Esophagus squamous epithelium (tissue), 5 donors: Measurements from ENCODE around the gene CD82. TPM values are rescaled to one million over a fixed set of nuclear protein-coding genes. Genes with fewer than 3 reads are reported as not detected.
A peak's percentile ranks its signal among the peaks of the same experiment; 100 is the strongest.

ENCODE experiments used
- DNase-seq: peaks from one replicate; lab custom pipeline; 2025; lab: John Stamatoyannopoulos, UW
- H3K27ac ChIP-seq, 4 donors: fragments of 200-600 bp; sonication (generic); one replicate each; pipeline ENCODE4 v1.5.1; 2016 to 2019; ENCODE audit warnings: mild to moderate bottlenecking in 1 of 4
- H3K27me3 ChIP-seq, 4 donors: fragments of 200-600 bp; sonication (generic); 1 replicate in 3 of 4; 2 replicates in 1 of 4; pipeline versions ENCODE4 v1.5.1 to v1.6.0; 2017 to 2021; ENCODE audit warnings: antibody characterized with exemption in 1 of 4
- H3K36me3 ChIP-seq, 3 donors: fragments of 200-600 bp; sonication (generic); one replicate each; pipeline ENCODE4 v1.5.1; 2016 to 2019
- H3K4me1 ChIP-seq, 3 donors: fragments of 200-600 bp; sonication (generic); one replicate each; pipeline ENCODE4 v1.5.1; 2017 to 2019
- H3K4me3 ChIP-seq, 4 donors: fragments of 200-600 bp; sonication (generic); 1 replicate in 3 of 4; 2 replicates in 1 of 4; pipeline ENCODE4 v1.5.1; 2016 to 2019; ENCODE audit warnings: mild to moderate bottlenecking in 2 of 4, moderate library complexity in 1 of 4
- H3K9me3 ChIP-seq, 3 donors: fragments of 200-600 bp; sonication (generic); one replicate each; pipeline ENCODE4 v1.5.1; 2016 to 2019
- POLR2A ChIP-seq, 4 donors: fragments of 450-650 bp; IDR thresholded peaks; one replicate each; pipeline ENCODE4 v1.6.1; 2017; ENCODE audit warnings: antibody characterized with exemption in 4 of 4, mild to moderate bottlenecking in 4 of 4, moderate library complexity in 3 of 4
- WGBS, 2 donors: methylation state at CpG; one replicate each; pipeline ENCODE4 v1.1.5; 2018; 5-methylcytosine and 5-hydroxymethylcytosine counted together
- intact Hi-C: fragments of 100-400 bp; cut with DNase I; formaldehyde crosslinking; loops from one replicate; pipeline ENCODE4 v1.15.0; 2022
- total RNA-seq, 4 donors: library from RNA; depleted of rRNA; stranded (reverse); fragments of >200 nt; gene quantifications; one replicate each; pipeline ENCODE4 v1.1.0, GENCODE V29; 2016
- TF ChIP-seq, protein P1 (sequence below), 6 experiments: fragments of 450-650 bp in 4 of 6; fragments of 200-600 bp in 2 of 6; sonication (generic) in 2 of 6; IDR thresholded peaks; one replicate each; pipeline ENCODE4 v1.5.1; 2016 to 2019; ENCODE audit warnings: antibody characterized with exemption in 6 of 6, mild to moderate bottlenecking in 4 of 6, moderate library complexity in 4 of 6
- donor health status: DM: yes; HTN: yes; CAD: no.

Gene CD82
- total RNA-seq, 4 donors from 2014 or later = 70.9 to 137 (median 108) TPM

DNA sequence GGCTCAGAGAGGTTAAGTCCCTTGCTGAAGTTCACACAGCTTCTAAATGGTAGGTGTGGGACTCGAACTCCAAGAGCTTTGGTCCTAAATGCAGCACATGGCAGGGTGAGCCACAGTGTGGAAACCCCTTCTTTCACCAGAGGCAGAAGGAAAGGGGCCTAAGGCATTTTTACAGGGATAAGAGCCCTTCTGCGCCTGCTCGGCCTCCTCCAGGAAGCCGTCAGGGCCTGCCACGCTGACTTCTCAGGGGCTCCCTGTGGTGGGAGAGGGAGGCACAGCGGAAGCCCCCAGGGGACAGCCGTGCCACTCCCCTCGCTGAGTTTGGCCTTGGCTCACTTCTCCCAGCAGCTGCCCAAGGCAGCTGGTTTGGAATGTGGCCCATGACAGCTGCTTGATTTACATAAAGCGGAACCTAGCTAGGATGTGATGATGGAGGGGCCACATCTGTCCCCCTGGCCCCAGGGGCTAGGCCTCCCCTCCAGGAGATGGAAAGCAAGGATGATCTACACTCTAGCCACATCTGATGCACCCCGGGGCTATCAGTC, 35.4 kb downstream of the CD82 start:
- Histone ChIP-seq H3K27me3 (no peaks in the 10 kb centered on the region), H3K4me3 (no peak overlapping the region), H3K27ac (peak overlapping the region in 2 of 4 donors; percentile 31 to 36), H3K9me3 (no peaks in the 10 kb centered on the region), H3K36me3 (peaks cover 4 to 87% (median 17%) of the 10 kb centered on the region in 3 donors), H3K4me1 (peaks cover 14 to 45% (median 31%) of the 10 kb centered on the region in 3 donors)
- DNase-seq = no peak
- intact Hi-C loops = no loop called here
- TF ChIP-seq POLR2A (IDR thresholded peaks at IDR 0.05) = no peak
- TF ChIP-seq, protein P1, sequence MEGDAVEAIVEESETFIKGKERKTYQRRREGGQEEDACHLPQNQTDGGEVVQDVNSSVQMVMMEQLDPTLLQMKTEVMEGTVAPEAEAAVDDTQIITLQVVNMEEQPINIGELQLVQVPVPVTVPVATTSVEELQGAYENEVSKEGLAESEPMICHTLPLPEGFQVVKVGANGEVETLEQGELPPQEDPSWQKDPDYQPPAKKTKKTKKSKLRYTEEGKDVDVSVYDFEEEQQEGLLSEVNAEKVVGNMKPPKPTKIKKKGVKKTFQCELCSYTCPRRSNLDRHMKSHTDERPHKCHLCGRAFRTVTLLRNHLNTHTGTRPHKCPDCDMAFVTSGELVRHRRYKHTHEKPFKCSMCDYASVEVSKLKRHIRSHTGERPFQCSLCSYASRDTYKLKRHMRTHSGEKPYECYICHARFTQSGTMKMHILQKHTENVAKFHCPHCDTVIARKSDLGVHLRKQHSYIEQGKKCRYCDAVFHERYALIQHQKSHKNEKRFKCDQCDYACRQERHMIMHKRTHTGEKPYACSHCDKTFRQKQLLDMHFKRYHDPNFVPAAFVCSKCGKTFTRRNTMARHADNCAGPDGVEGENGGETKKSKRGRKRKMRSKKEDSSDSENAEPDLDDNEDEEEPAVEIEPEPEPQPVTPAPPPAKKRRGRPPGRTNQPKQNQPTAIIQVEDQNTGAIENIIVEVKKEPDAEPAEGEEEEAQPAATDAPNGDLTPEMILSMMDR (IDR thresholded peaks at IDR 0.05) = no peak
- WGBS, 2 donors = 44 to 71% methylated on average over 3 to 10 of the region's 10 CpGs

DNA sequence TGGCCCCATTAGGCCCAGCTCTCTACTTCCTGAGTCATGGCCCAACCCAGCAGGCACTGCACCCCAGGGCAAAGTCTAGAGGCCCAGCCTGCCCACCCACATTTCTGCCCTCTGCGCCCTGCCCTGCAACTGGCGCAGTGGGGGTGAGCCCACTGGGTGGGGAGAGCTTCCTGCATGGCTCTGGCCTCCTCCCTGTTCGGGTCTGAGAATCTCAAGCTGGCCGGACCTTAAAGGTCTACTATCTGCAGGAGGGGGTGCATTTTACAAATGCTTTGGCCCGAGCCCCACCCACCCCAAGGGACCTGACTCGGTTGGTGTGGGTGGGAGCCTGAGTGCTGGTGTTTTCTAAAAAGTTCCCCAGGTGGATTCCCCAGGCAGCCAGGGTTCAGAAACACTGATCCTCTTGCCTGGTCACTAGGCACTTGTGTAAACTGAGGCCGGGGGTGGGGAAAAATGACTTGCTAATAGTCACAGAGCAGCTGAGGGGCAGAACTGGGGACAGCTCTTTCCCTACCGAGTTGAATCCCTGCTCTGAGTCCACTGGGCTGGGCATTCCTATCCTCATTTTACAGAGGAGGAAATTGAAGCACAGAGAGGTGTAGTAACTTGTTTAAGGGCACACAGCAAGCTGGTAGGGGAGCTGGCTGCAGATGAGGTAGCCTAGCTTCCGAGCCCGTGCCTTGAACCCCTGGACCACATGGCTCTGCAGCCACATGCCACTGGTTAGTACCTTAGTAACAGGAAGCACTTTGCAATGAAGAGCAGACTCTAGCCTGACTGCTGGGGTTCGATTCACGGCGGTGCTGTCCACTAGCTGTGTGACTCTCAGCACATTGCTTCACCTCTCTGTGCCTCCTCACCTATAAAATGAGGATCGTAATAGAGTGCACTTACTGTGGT, 36.3 kb downstream of the CD82 start:
- Histone ChIP-seq H3K9me3 (no peaks in the 10 kb centered on the region), H3K4me1 (peaks cover 6 to 37% (median 22%) of the 10 kb centered on the region in 3 donors), H3K27ac (peak overlapping the region in 2 of 4 donors; percentile 18 to 31), H3K36me3 (peaks cover 4 to 93% (median 17%) of the 10 kb centered on the region in 3 donors), H3K4me3 (no peak overlapping the region), H3K27me3 (no peaks in the 10 kb centered on the region)
- intact Hi-C loops = no loop called here
- TF ChIP-seq POLR2A (IDR thresholded peaks at IDR 0.05) = no peak
- TF ChIP-seq, protein P1 (IDR thresholded peaks at IDR 0.05) = no peak
- no peak for DNase-seq
- WGBS, 2 donors = 55 to 79% methylated on average over 3 to 8 of the region's 14 CpGs

DNA sequence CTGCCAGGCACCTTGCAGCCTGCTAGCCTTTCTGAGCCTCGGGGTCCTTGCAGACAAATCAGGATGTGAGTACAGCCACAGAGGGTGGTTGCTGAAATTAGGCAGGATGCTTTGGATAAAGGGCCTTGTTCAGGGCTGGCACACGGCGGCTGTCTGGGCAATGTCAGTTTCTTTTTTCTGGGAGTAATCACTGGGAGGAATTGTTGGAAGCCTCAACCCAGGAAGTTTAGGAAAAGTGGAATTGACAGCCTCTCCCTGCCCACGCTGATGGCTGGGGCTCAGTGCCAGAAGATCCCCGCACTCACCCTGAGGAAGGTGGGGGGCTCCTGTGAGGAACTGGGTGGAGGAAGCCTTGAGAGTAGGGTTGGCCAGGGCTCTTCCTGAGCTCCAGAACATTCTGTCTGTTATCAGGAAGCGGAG, 37.4 kb downstream of the CD82 start:
- Histone ChIP-seq H3K9me3 (no peaks in the 10 kb centered on the region), H3K4me3 (no peak overlapping the region), H3K4me1 (peaks cover 0 to 36% (median 11%) of the 10 kb centered on the region in 3 donors), H3K27ac (peak overlapping the region in 2 of 4 donors; percentile 1 to 11), H3K27me3 (no peaks in the 10 kb centered on the region), H3K36me3 (peaks cover 4 to 95% (median 17%) of the 10 kb centered on the region in 3 donors)
- no peak for TF ChIP-seq POLR2A (IDR thresholded peaks at IDR 0.05)
- 69% methylated on average over 4 of the region's 6 CpGs; no CpG with 5 or more reads in 1 of the 2 donors for WGBS, 2 donors
- DNase-seq = no peak
- intact Hi-C loops = no loop called here

DNA sequence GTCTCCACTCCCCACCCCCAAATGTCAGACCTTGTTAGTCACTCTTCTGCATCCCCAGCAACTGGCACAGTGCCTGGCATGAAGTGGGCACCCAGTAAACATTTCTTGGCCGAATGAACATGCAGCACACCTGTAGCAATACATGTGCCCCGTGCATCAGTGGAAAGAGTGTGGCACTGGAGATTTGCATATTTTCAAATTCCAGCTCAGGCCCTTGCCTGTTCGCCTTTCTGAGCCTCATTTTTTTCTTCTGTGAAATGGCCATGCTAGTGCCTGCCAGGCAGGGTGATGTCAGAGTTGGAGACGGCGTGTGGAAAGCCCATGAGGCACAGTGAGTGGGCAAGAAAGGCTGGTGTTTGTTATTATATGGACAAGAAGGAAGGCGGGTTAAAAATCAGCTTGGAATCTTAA, 38.7 kb downstream of the CD82 start:
- no peaks in the 10 kb centered on the region for H3K9me3 ChIP-seq
- H3K36me3 ChIP-seq = peaks cover 4 to 100% (median 17%) of the 10 kb centered on the region in 3 donors
- intact Hi-C loops = no loop called here
- H3K27me3 ChIP-seq = no peaks in the 10 kb centered on the region
- no peak overlapping the region for H3K27ac ChIP-seq
- DNase-seq = no peak
- WGBS, 2 donors = 67% methylated on average over 1 to 4 of the region's 6 CpGs
- no peak overlapping the region for H3K4me3 ChIP-seq
- peaks cover 4 to 48% (median 17%) of the 10 kb centered on the region in 3 donors for H3K4me1 ChIP-seq
- no peak for TF ChIP-seq POLR2A (IDR thresholded peaks at IDR 0.05)
- TF ChIP-seq, protein P1 (IDR thresholded peaks at IDR 0.05) = no peak

DNA sequence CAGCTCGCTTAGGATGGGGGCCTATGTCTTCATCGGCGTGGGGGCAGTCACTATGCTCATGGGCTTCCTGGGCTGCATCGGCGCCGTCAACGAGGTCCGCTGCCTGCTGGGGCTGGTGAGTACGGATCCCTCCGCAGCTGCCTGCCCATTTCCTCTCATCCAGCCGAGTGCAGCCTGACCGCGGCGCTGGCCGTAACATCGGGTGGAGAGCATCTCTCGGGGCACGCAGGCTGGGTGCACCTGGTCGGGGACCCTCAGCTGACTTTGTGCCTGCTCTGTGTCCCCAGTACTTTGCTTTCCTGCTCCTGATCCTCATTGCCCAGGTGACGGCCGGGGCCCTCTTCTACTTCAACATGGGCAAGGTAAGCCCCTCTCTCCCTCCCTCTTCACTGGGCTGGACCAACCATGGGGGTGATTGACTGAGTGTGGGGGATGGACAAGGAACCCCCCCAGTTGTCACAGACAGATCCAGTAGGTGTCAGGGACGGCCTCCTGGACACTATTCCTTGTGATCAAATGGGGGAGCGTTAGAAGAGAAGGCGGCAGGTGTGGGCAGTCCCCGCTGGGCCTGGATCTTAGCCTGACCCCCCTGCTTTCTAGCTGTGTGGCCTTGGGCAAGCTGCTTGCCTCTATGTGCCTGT, 39.7 kb downstream of the CD82 start:
- peaks cover 5 to 55% (median 21%) of the 10 kb centered on the region in 3 donors for H3K4me1 ChIP-seq
- 83 to 98% methylated on average over 5 to 15 of the region's 25 CpGs for WGBS, 2 donors
- no peak overlapping the region for H3K27ac ChIP-seq
- H3K27me3 ChIP-seq = no peaks in the 10 kb centered on the region
- H3K36me3 ChIP-seq = peaks cover 4 to 100% (median 15%) of the 10 kb centered on the region in 3 donors
- intact Hi-C loops = no loop called here
- TF ChIP-seq, protein P1 (IDR thresholded peaks at IDR 0.05) = no peak
- H3K4me3 ChIP-seq = no peak overlapping the region
- no peak for DNase-seq
- H3K9me3 ChIP-seq = no peaks in the 10 kb centered on the region
